HG03342 (cell line): Measurements from ENCODE around the gene GRM7.

Experiments
- ATAC-seq: cut with Tn5 transposase; IDR thresholded peaks from one replicate; pipeline ENCODE4 v1.9.1; 2021; ENCODE audit warnings: mild to moderate bottlenecking, moderate library complexity; ENCODE audit not compliant: unreplicated experiment

The GRM7 gene

DNA sequence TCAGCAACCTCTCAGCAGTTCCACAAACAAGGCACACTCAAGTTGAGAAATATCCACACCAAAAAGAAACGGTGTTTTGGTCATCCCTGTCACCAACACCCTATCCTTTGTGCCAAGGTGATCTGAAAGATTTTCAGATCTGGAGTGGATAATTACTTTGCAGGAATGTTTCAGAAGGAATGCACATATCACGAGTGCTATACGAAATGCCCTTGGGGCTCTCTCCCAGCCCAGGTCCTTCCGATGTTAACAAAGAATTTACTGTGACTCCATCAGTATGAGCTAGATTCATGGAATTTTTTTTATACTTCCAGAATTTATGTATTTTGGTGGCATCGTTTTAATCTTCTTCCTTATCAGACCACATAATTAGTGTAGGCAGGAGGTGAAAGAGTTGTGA lies 105.0 kb downstream of the GRM7 start:
- ATAC-seq, result no peak

DNA sequence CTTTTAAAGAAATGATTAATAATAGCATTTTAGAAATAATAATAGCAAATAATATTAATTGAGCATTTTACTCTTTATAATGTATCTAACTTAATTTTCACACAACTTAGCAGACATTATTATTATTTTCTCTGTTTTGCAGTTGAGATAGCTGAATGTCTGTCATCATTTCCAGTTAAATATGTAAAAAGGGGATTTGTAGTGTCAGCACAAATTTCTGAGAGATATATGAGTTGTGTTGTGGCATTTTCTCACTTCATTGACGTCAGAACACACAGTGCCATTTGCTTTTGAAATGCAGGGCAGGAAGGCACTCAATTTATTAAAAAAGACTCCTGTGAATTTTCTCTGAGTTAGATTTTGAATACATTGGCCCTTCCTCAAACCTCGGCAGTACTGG lies 111.0 kb downstream of the GRM7 start:
- ATAC-seq, result no peak

DNA sequence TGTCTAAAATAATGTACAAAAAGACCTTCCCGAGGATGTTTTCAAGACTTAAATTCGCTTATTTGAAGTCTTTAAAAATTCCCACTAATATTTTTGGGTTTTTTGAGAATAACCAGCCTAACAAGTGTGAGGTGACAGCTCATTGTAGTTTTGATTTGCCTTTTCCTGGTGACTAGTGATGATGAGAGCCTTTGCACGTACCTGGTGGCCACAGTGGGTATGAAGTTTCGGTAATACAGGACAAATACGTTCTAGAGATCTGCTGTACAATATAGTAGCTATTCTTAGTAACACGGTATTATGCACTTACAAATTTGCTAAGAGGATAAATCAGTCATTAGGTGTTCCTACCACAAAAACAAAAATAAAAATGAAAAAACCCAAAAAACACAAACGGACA lies 124.9 kb downstream of the GRM7 start:
- no peak for ATAC-seq

DNA sequence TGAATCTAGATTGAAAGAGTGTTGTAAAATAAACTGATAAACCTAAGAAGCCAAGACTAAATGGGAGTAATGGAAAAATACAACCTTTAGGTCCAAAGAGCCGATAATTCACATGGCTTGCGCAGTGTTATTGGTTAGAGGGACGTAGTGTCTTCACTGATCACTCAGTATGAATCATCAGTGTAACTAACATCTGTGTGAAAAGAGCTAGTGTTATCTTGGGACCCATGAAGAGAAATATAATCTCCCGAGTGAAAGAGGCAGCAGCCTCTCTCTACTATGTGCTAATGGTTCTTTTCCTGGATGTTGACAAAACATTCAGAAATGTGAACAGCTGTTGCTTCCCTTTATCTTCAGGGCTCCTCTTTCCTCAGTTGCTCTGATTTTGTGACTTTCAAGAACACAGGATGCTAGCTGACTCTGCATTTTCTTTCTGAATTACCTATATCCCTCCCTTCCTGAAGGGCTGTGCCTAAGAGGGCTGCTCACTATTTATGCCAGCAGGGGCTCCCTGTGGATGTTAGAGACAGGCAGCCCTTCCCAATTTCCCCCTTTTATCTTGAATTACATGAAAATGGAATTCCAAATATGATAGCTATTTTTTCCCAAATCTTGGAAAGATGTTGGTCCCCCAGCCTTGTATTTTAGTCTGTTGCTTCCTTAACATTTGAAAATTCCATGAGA lies 128.8 kb downstream of the GRM7 start:
- ATAC-seq, result no peak

DNA sequence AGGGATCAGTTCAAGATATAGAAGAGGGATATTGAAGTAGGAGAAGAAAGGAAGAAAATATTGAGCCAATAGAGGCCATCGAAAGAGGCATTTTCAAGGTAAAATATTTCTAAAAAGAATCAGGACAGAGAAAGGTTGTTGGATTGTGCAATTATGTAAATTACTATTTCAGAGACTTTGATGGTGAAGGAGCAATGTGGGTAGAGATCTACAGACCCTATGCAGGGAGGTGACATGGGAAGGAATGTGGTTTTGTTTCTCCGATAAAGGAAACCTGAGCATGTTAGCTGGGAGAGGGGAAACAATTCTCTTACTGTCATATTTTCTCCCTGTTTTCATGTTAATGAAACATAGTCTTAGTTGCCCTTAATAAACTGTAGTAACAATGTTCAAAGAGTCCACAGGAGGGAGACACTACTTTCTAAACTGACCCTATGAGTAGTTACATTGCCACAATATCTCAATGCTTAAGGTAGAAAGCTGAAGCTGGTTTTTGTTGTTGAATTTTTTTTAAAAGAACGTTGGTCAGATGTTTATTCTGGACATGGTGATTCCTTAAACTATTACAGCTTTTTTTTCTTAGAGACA lies 133.3 kb downstream of the GRM7 start:
- no peak for ATAC-seq

DNA sequence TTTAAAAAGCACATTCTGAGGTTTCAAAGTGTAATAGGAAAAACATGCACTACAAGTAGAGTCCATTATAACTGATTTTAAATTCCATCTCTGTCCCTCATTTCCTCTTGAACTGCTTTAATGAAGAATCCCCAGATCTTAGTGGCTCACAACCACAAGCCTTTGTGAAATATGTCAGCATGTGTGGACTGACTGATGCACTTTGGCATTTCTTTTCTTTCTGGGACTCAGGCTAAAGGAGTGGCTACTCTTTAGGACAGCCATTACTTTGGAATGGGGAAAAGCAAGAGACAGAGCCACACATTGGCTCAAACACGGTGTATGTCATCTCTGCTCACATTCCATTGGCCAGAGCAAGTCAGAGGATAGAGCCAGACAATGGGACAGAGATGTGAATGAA lies 139.6 kb downstream of the GRM7 start:
- ATAC-seq, result no peak

DNA sequence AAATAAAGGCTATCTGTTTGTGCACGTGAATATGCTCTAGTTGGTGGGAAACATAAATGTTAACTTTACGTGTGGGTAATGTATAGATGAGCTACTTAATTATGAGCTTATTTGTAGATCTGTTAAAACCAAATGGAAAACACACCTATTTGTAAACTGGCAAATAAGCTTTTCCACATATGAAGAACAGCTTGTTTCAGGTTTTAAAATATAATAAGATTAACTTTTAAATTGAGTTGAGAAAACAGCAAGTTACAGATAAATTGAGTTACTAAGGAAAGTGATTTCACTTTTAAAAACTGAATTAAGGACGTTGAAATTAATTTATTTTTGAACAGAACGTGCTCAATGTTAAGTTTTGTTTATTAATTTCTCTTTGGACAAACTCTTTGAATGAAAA lies 140.5 kb downstream of the GRM7 start:
- ATAC-seq, result no peak

DNA sequence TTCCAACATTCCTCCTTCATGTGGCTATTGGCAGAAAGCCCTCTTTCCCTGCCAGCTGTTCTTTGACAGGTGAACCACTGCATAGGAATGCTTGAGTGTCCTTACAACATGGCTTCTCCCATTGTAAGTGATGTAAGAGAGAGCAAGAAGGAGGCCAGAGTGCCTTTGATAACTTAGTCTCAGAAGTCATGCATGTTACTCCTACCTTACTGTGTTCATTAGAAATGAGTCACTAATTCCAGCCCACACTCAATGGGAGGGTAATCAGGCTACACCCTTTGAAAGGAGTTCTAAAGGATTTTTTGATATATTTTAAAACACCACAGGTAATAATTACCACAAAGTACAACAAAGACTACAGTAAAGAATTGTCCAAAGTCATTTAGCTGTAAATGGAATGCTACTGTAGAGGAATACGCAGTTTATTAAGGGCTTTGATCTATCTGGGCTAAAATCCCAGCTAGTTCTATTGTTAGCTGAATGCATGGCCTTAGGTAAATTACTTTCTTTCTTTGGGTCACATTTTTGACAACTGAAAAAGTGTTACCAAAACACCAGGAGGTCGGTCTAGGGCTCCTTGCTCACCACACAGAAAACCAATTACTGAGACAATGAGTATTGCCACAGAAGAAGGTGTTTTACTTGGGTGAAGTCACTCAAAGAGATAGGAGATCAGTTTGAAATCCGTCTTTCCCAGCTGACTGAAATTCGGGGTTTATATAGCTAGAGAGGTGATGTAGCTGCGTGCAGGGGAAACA lies 154.9 kb downstream of the GRM7 start:
- no peak for ATAC-seq

DNA sequence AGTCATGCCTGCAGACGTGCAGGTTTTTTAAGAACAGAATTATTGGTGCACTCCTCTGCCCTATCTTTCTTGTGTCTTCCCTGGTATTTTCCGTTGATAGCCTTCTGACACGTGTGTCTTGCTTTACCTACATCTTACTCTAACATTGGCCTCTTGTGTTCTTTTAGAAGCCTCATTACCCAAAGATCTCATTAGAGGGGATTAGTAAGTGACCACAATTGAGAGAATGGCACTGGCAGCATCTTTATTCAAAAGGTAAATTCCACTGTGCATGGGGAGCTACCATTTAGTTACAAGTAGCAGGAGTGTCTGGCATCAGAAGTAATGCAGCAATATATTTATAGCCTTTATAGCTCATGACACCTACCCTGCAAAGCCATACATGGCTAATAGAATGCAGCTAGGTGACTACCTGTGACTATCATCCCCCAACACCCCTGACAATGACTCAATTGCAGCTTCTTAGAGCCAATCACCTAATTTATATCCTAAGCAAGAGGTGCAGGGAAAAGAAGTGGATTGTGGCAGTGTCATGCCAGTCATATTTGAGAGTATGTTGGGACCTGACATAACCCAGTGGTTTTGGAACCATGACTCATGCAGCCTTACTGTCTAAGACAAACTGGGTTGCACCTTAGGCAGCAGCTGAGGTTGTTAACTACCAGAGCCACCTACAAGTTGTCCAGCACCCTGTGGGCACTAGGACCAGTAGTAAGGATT lies 164.8 kb downstream of the GRM7 start:
- ATAC-seq, result no peak

DNA sequence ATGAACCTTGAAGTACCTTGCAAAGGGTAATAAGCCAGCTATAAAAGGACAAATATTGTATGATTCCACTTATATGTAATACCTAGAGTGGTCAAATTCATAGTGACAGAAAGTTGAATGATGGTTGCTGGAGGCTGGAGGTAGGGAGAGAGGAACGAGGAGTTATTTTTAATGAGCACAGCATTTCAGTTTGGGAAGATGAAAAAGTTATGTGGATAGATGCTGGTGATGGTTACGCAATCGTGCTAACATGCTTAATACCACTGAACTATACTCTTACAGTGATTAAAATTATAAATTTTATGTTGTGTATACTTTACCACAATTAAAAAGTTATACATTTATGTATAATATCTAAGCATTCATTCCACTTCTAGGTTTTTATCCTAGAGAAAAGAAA lies 168.6 kb downstream of the GRM7 start:
- ATAC-seq, result no peak

DNA sequence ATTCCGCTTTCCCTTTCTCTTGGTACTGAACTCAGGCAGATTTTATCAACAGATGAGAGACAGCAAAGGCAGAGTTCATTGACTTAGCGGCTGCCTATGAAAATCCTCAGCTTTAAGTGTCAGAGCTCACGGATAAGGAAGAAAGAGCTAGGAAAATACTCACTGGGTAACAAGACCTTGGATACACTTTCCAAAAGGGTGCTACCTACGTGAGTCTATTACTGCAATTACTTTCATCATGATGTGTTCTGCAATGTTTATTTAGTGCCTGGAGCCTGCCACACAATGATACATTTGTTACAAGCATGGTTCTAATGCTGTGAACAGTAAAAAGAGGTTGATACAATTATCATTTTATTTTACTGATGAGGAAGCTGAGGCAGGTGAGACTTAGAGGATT lies 177.5 kb downstream of the GRM7 start:
- ATAC-seq, result no peak

DNA sequence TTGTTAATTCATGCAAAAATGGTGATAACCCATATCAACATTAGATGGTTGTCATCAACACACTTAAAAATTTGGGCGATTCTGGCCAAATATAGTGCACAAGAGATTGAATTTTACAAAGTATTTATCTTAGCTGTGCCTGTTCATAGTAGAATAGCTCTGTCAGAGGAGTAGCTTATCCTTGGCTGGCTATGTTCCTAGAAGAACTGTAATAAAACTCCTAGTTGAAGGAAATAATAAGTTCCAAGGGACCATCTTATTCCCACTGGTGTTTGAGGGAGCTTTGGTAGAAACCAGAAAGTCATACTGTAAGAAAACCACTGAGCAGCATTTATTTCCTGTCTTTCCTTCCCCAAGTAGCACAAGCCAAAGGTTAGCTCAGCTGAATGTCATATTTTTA lies 201.8 kb downstream of the GRM7 start:
- ATAC-seq, result no peak

DNA sequence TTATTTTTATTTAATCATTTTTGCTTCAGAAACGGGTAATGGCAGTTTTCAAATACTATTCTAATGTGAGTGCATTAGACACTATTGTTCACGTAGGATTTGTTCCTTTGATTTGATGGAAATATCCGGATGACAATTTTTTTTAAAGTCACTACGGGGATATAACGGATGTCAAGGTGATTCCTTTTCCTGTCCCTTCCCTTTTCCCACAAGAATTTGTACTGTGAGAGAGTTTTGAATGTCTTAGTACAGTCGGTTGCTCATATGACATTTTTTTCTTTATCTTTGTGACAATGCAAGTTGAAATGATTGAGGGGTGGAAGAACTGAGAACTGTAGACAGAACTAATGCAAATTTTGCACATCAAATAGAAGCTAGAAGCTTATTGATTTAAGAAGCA lies 209.5 kb downstream of the GRM7 start:
- ATAC-seq, result no peak

DNA sequence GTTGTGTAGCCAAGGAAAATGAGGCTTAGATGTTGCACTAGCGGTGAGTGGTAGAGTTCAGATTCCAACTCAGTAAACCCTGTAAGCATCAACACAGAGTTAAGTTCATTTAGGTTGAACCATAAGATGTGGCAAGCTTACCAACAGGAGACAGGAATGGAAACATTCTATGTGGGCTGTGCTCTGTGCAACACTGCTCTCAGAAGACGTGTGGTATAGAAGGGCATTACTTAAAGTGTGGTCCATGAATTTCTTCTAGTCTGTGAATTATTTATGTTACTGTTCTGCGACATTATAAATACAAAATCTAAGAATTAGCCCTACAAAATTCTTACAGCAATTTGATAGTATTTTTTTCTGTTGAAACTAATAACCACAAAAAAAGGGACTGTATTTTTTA lies 213.3 kb downstream of the GRM7 start:
- ATAC-seq, result no peak

DNA sequence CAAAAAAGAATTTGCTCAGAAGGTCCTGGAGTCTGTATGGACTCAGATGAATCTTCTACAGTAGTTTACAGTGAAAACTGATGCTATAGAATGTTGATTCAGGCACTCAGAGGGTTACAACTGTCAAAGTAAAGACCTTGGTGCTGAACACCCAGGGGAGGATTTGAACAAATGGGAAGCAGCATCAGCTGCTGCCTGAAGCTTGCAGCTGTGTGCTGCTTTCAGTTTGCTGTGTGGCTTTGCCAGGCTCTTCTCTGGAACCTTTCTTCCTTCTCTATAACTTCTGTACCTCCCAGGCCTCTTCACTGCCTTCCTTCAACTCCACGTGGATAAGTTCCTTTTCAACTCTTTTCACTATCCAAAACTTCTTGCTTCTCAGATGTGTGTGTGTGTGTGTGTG lies 214.2 kb downstream of the GRM7 start:
- no peak for ATAC-seq

DNA sequence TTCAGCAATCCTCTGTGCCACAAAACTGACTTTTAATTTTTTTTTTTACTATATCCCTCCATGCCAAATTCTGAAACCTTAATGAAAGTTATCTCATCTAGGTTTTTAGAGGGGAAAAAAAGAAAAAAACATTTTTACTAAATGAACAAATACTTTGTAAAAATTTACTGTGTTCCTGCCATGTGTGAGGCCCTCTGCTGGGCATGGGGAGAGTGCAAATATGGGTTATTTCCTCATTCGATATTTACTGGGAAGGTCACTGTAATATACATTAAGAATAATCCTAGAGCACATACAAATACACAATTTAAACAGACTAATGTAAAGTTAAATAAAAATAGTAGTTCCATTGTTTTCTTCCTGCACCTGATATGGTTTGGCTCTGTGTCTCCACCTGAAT lies 215.0 kb downstream of the GRM7 start:
- no peak for ATAC-seq

DNA sequence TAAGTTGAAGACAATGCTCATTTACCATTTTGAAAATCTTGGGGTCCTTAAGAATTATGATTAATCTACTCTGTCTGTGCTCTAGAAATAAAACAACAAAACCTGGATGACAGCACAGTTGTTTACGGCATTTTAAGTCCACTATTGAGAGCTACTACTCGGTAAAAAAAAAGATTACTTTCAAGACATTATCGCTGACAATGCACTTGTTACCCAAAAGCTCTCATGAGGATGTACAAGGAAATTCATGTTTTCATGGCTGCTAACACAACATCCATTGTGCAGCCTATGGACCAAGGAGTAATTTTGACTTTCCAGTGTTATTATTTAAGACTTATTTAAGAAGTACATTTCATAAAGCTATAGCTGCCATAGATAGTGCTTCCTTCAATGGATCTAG lies 221.3 kb downstream of the GRM7 start:
- ATAC-seq, result no peak

DNA sequence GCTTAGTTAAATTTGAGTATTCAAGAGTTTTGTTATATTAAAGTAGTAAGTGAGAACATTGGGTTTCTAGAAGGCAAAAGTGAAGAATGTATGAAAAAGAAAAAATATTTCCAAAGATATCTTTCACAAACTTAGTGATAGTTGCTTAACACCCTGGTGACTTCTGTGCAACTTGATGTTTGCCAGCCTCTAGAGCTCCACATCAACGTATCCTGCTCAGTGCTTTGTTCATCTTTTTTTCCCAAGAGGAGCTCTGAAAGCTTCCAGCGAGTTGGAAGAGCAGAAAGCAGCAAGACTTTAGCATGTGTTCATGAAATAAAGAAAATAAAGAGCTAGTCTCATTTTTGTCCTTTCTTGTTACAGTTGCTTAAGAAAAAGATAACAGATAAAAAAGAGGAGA lies 225.5 kb downstream of the GRM7 start:
- no peak for ATAC-seq

DNA sequence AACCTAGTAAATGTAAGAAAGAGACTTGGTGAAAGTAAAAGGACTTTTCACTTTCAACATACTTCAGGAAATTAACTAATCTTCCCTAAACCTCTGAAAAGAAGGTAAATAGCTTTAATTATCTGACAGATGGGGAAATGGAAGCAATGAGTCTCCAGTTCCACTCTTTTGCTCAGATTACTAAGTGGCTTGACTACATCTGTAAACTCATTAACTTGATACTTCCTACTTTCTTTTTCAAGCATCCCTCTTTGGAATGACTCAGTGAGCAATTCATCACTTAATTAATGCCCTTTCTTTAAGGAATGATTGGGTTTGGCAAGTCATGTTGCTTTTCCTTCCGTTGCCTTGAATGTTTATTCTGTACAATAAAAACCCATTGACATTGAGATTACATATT lies 234.2 kb downstream of the GRM7 start:
- ATAC-seq, result no peak

DNA sequence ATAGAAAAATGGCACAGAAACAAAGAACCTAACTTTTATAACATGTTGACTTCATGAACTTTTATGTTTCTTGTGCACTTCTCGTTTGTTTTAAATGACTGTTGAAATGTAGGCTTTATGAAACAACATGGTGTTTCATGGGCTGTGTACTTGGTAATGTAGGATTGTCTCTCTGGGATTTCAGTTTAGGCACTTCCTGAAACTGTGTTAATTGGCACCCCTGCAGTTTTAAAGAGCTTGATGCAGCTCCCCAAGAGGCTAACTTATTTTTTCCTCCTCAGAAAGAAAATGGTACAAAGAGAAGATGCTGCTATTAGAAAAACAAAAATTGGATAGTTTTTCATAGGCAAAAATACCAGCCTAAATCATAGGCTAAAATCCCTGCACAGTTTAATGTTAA lies 239.2 kb downstream of the GRM7 start:
- ATAC-seq, result no peak

DNA sequence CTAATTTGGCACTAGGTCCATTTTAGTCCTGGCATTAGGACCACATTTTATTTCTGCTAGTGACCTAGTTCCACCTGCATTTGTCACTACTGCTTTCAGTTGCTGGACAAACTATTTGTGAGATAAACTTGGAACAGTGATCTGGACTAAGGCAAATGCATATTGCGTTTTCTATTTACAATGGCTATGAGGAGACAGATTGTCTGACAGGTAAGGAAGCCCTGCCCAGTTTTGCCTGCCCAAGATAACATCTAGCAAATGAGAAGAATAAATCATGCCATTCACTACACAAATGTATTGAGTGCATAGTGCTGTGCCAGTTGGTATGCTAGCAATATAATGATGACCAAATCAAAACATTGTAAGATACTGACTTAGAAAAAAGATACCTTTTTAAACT lies 245.7 kb downstream of the GRM7 start:
- no peak for ATAC-seq

DNA sequence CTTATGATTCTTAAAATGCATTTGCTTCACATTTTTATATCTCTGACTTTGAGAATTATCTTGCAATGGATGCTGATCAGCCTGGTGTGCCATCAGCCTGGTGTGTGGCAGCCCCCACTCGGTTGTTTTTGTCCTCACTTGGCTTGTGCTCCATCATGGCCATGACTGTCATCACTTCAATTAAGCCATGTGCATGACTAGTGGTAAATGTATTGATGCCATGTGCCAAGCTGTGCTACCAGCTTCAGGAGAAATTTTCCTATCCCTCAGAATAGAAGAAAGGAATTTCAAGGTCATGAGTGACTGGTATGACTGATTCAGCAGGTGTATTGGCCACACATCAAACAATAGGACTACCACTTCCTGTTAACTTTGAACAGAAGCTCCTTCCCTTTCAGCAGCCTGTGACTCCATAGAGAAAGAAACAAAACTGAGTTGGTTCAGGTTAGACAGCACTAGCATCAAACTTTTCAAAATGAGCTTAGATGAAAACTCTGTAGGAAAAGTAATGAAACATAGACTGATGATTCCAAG lies 251.7 kb downstream of the GRM7 start:
- ATAC-seq, result no peak
